ENCODE data around the gene C19orf47. TPM values are rescaled to one million over a fixed set of nuclear protein-coding genes. Genes with fewer than 3 reads are reported as not detected.

Gene C19orf47
- total RNA-seq, 4 donors from 2014 or later, result 10.0 to 14.1 (median 11.7) TPM

GRCh38 chr19:40322271-40322610 is 26.0 kb downstream of the C19orf47 start:
- 100% methylated on average over 1 of the region's 7 CpGs; no CpG with 5 or more reads in 1 of the 2 donors for WGBS, 2 donors
- Histone ChIP-seq H3K27me3 (no peaks in the 10 kb centered on the region), H3K4me3 (no peak overlapping the region), H3K4me1 (no peaks in the 10 kb centered on the region), H3K9me3 (no peaks in the 10 kb centered on the region), H3K27ac (no peak overlapping the region), H3K36me3 (peaks cover 15 to 95% (median 41%) of the 10 kb centered on the region in 3 donors)
- no peak for TF ChIP-seq POLR2A (IDR thresholded peaks at IDR 0.05)
- TF ChIP-seq CTCF (IDR thresholded peaks at IDR 0.05), result no peak
- DNase-seq, result no peak
- intact Hi-C loops (cut with DNase I), result no loop called here

GRCh38 chr19:40321566-40322270 is 26.5 kb downstream of the C19orf47 start:
- no peak for TF ChIP-seq POLR2A (IDR thresholded peaks at IDR 0.05)
- no peak for TF ChIP-seq CTCF (IDR thresholded peaks at IDR 0.05)
- H3K9me3 ChIP-seq, result no peaks in the 10 kb centered on the region
- peaks cover 15 to 97% (median 40%) of the 10 kb centered on the region in 3 donors for H3K36me3 ChIP-seq
- H3K27me3 ChIP-seq, result no peaks in the 10 kb centered on the region
- no peak overlapping the region for H3K27ac ChIP-seq
- intact Hi-C loops (cut with DNase I), result no loop called here
- H3K4me1 ChIP-seq, result no peaks in the 10 kb centered on the region
- DNase-seq, result no peak
- WGBS, 2 donors, result 90 to 91% methylated on average over 5 to 9 of the region's 27 CpGs
- H3K4me3 ChIP-seq, result no peak overlapping the region

- Histone ChIP-seq H3K27me3 (no peaks in the 10 kb centered on the region), H3K27ac (no peak overlapping the region), H3K4me1 (no peaks in the 10 kb centered on the region), H3K9me3 (no peaks in the 10 kb centered on the region), H3K4me3 (no peak overlapping the region), H3K36me3 (peaks cover 15 to 92% (median 34%) of the 10 kb centered on the region in 3 donors)
- no peak for TF ChIP-seq CTCF (IDR thresholded peaks at IDR 0.05)
- TF ChIP-seq POLR2A (IDR thresholded peaks at IDR 0.05), result no peak
- intact Hi-C loops (cut with DNase I), result no loop called here
- 95 to 97% methylated on average over 4 to 17 of the region's 18 CpGs for WGBS, 2 donors
- no peak for DNase-seq
Measured at GRCh38 chr19:40321076-40321475, 27.1 kb downstream of the C19orf47 start.

- WGBS, 2 donors, result 66 to 77% methylated on average over 3 to 4 of the region's 7 CpGs
- Histone ChIP-seq H3K9me3 (no peaks in the 10 kb centered on the region), H3K36me3 (peaks cover 15 to 86% (median 30%) of the 10 kb centered on the region in 3 donors), H3K4me1 (no peaks in the 10 kb centered on the region), H3K4me3 (no peak overlapping the region), H3K27me3 (no peaks in the 10 kb centered on the region), H3K27ac (no peak overlapping the region)
- TF ChIP-seq CTCF (IDR thresholded peaks at IDR 0.05), result no peak
- TF ChIP-seq POLR2A (IDR thresholded peaks at IDR 0.05), result no peak
- intact Hi-C loops (cut with DNase I), result no loop called here
- DNase-seq, result no peak
Measured at GRCh38 chr19:40320558-40320935, 27.6 kb downstream of the C19orf47 start.

GRCh38 chr19:40317338-40317737 is 30.9 kb downstream of the C19orf47 start:
- DNase-seq, result no peak
- H3K27me3 ChIP-seq, result no peaks in the 10 kb centered on the region
- intact Hi-C loops (cut with DNase I), result loop anchor here (10.0 kb wide), 1 partner anchor 207 kb away; no protein-coding TSS in a partner anchor
- TF ChIP-seq POLR2A (IDR thresholded peaks at IDR 0.05), result no peak
- no peak for TF ChIP-seq CTCF (IDR thresholded peaks at IDR 0.05)
- no peaks in the 10 kb centered on the region for H3K9me3 ChIP-seq
- peaks cover 0 to 11% (median 0%) of the 10 kb centered on the region in 3 donors for H3K4me1 ChIP-seq
- WGBS, 2 donors, result 86 to 89% methylated on average over 7 of the region's 7 CpGs
- no peak overlapping the region for H3K27ac ChIP-seq
- H3K36me3 ChIP-seq, result peaks cover 8 to 54% (median 18%) of the 10 kb centered on the region in 3 donors
- H3K4me3 ChIP-seq, result no peak overlapping the region

All from esophagus squamous epithelium (tissue), 5 donors.